Effector CD8-positive, alpha-beta T cell (primary cell): ENCODE measurements around the gene EID1.
"Not testable (repeated sequence)": the region's sequence is repeated elsewhere in the genome, so short reads cannot be mapped to it uniquely, and the experiment has no call there.

ENCODE experiments used
- DNase-seq: peaks from one replicate; lab custom pipeline; 2025; lab: John Stamatoyannopoulos, UW

EID1 gene

GRCh38 chr15:48909313-48909712 lies 31.4 kb downstream of the EID1 start:
- DNase-seq, result not testable (repeated sequence)

- DNase-seq, result not testable (repeated sequence)
These were observed 32.6 kb downstream of the EID1 start for GRCh38 chr15:48910554-48910953.

- no peak for DNase-seq
These were observed 35.2 kb downstream of the EID1 start for GRCh38 chr15:48913141-48913540.

DNA sequence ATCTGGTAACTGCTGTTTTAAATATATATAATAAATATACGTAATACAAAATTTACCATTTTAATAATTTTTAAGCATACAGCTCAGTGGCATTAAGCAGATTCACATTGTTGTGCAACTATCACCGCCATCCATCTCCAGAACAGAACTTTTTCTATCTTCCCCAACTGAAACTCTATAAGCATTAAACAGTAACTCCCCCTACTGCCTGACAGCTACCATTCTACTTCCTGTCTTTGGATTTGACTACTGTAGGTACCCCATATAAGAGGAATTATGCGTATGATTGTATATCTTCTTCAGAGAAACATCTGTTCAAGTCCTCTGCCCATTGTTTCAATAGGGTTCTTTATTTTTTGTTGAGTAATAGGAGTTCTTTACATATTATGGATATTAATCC lies 36.8 kb downstream of the EID1 start:
- no peak for DNase-seq

DNA sequence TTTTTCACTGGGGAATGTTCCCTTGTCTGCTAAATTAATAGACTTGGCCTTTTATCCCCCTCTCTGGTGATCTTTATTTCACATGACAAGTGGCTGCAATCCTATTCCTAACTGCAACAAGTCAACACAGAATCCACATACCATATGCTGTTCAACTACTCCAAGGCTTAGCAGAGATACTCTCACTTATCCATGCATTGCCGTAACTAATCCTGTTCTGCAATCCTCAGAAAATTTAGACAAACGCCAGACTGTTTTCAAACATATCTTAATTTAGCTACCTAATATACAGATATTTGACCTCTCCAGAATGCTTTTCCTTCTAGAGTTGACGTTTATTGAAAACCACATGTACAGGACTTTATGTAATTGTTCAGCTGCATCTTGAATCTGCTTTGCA lies 37.9 kb downstream of the EID1 start:
- no peak for DNase-seq

DNA sequence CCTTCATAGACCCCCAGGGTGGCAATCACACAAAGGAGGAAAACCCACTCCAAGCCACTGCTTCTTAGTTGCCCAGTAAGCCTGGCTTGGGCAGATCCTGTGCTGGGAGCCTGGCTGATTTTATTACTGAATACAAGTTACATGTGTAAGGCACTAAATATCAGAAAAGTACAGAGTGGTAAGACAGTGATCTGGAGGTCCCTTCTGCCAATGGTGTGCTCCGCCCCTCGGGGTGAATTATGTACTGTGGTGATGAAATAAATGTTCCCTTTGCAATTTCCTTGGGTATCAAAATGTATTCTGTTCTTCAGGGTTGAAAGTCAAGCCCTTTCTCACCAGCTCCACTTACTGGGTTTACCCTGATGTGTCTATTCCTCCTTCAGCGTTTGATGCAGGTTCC lies 38.8 kb downstream of the EID1 start:
- DNase-seq, result no peak

- no peak for DNase-seq
These were observed 44.1 kb downstream of the EID1 start for GRCh38 chr15:48922046-48922445.

GRCh38 chr15:48924528-48925393 lies 46.8 kb downstream of the EID1 start:
- no peak for DNase-seq

- DNase-seq, result no peak
These were observed 47.8 kb downstream of the EID1 start for GRCh38 chr15:48925714-48926223.

- no peak for DNase-seq
These were observed 51.1 kb downstream of the EID1 start for GRCh38 chr15:48928877-48929538.

DNA sequence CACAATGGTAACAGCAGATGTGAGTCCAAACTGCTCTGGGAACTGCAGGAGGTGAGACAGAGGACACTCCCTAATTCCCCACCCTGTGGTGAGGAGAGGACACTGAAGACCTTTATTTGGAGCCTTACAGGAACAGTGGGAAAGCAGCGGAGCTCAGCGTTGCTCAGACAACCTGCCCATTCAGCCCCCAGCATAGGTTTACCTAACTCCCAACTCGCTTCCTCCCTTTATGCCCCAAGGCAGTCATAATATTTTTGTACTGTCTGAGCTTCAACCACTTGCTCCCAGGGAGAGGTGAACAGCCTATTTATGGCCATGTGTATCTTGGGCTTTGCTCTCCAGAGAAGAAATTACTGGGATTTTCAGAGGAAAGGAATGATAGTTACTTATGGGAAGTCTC lies 51.7 kb downstream of the EID1 start:
- no peak for DNase-seq
